ENCODE results near the gene DNASE1. TPM values are rescaled to one million over a fixed set of nuclear protein-coding genes. Genes with fewer than 3 reads are reported as not detected.

DNASE1 gene
- polyA plus RNA-seq, 1 donor from 2014 or later, result 47.8 TPM

DNA sequence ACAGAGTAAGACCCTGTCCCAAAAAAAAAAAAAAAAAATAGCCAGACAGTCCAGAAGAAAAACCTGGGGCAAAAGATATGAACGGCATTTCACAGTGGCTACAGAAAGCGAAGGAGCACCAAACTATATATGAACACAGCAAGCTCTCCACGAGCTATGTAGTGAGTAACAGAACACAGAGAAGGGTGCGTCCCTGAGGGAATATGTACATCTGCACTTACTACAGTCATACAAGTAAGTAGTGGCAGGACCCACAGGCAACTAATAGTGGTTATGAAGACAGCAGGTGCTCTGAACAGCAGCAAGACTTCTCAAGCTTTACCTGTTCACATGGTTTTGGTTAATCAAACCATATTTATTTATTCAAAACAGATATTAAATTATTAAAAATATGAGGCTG lies 47.0 kb downstream of the DNASE1 start:
- no peak overlapping the region for H2AFZ ChIP-seq (ENCODE audit: low read depth, low read length)
- TF ChIP-seq TAF1 (IDR thresholded peaks at IDR 0.05; ENCODE audit: low read depth), result no peak
- TF ChIP-seq RAD21 (conservative IDR thresholded peaks at IDR 0.05), result no peak
- TF ChIP-seq, protein P1, sequence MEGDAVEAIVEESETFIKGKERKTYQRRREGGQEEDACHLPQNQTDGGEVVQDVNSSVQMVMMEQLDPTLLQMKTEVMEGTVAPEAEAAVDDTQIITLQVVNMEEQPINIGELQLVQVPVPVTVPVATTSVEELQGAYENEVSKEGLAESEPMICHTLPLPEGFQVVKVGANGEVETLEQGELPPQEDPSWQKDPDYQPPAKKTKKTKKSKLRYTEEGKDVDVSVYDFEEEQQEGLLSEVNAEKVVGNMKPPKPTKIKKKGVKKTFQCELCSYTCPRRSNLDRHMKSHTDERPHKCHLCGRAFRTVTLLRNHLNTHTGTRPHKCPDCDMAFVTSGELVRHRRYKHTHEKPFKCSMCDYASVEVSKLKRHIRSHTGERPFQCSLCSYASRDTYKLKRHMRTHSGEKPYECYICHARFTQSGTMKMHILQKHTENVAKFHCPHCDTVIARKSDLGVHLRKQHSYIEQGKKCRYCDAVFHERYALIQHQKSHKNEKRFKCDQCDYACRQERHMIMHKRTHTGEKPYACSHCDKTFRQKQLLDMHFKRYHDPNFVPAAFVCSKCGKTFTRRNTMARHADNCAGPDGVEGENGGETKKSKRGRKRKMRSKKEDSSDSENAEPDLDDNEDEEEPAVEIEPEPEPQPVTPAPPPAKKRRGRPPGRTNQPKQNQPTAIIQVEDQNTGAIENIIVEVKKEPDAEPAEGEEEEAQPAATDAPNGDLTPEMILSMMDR (IDR thresholded peaks at IDR 0.05; ENCODE audit: poor library complexity, severe bottlenecking), result no peak
- no peak for TF ChIP-seq POLR2AphosphoS5 (IDR thresholded peaks at IDR 0.05)
- TF ChIP-seq SMC3 (conservative IDR thresholded peaks at IDR 0.05; ENCODE audit: poor library complexity), result no peak
- TF ChIP-seq EZH2 (IDR thresholded peaks at IDR 0.05; ENCODE audit: borderline replicate concordance, insufficient read depth, low read length, poor library complexity, severe bottlenecking), result no peak
- TF ChIP-seq, protein P2, sequence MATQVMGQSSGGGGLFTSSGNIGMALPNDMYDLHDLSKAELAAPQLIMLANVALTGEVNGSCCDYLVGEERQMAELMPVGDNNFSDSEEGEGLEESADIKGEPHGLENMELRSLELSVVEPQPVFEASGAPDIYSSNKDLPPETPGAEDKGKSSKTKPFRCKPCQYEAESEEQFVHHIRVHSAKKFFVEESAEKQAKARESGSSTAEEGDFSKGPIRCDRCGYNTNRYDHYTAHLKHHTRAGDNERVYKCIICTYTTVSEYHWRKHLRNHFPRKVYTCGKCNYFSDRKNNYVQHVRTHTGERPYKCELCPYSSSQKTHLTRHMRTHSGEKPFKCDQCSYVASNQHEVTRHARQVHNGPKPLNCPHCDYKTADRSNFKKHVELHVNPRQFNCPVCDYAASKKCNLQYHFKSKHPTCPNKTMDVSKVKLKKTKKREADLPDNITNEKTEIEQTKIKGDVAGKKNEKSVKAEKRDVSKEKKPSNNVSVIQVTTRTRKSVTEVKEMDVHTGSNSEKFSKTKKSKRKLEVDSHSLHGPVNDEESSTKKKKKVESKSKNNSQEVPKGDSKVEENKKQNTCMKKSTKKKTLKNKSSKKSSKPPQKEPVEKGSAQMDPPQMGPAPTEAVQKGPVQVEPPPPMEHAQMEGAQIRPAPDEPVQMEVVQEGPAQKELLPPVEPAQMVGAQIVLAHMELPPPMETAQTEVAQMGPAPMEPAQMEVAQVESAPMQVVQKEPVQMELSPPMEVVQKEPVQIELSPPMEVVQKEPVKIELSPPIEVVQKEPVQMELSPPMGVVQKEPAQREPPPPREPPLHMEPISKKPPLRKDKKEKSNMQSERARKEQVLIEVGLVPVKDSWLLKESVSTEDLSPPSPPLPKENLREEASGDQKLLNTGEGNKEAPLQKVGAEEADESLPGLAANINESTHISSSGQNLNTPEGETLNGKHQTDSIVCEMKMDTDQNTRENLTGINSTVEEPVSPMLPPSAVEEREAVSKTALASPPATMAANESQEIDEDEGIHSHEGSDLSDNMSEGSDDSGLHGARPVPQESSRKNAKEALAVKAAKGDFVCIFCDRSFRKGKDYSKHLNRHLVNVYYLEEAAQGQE (IDR thresholded peaks at IDR 0.05; ENCODE audit: borderline replicate concordance), result no peak

DNA sequence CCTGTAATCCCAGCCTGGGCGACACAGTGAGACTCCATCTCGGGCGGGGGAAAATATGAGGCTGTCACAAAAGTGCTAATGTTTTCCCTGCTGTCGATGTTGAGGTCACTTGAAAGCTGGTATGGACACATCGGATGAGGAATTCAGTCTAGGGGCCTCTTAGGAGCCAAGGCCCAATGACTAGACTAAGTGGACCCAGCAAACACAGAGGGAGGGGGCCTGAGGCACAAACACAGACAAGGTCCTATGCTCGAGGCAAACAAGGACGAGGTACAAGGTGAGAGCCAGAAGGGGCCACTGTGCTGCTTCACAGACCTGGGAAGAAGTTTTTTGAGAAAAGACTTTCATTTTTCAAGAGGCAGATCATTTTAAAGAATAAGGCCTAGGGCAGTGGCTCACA lies 47.6 kb downstream of the DNASE1 start:
- H3K9ac ChIP-seq (ENCODE audit: low read length), result no peak overlapping the region
- no peaks in the 10 kb centered on the region for H3K79me2 ChIP-seq (replicated peaks; ENCODE audit: insufficient read depth, low read length)

More for the DNA sequence above, 47.0 kb downstream of the DNASE1 start:
- Histone ChIP-seq H3K36me3 (ENCODE audit: insufficient read depth, low read length) (no peaks in the 10 kb centered on the region), H3K4me2 (ENCODE audit: low read length) (no peak overlapping the region), H3K9ac (ENCODE audit: low read length) (no peak overlapping the region), H3K9me2 (ENCODE audit: insufficient read depth, low read length) (no peaks in the 10 kb centered on the region), H3K9me3 (ENCODE audit: low read length) (no peaks in the 10 kb centered on the region), H3F3A (ENCODE audit: insufficient read depth, low read length, poor library complexity, severe bottlenecking) (no peaks in the 10 kb centered on the region), H3K27ac (ENCODE audit: low read length) (no peak overlapping the region), H3K27me3 (ENCODE audit: insufficient read depth, low read depth, low read length) (no peaks in the 10 kb centered on the region), H3K4me3 (ENCODE audit: low read length) (no peak overlapping the region), H4K20me1 (ENCODE audit: insufficient read depth) (no peaks in the 10 kb centered on the region), H3K79me2 (replicated peaks; ENCODE audit: insufficient read depth, low read length) (no peaks in the 10 kb centered on the region)

More for the DNA sequence above, 47.6 kb downstream of the DNASE1 start:
- Histone ChIP-seq H4K20me1 (ENCODE audit: insufficient read depth) (no peaks in the 10 kb centered on the region), H3K9me3 (ENCODE audit: low read length) (no peaks in the 10 kb centered on the region), H3K4me3 (ENCODE audit: low read length) (no peak overlapping the region), H3K36me3 (ENCODE audit: insufficient read depth, low read length) (no peaks in the 10 kb centered on the region), H2AFZ (ENCODE audit: low read depth, low read length) (no peak overlapping the region), H3K4me2 (ENCODE audit: low read length) (no peak overlapping the region), H3K9me2 (ENCODE audit: insufficient read depth, low read length) (no peaks in the 10 kb centered on the region), H3K27ac (ENCODE audit: low read length) (no peak overlapping the region), H3K27me3 (ENCODE audit: insufficient read depth, low read depth, low read length) (no peaks in the 10 kb centered on the region), H3F3A (ENCODE audit: insufficient read depth, low read length, poor library complexity, severe bottlenecking) (no peaks in the 10 kb centered on the region)
- TF ChIP-seq MXI1 (conservative IDR thresholded peaks at IDR 0.05; ENCODE audit: poor library complexity, severe bottlenecking) (no peak), POLR2AphosphoS5 (IDR thresholded peaks at IDR 0.05) (no peak), EP300 (conservative IDR thresholded peaks at IDR 0.05; ENCODE audit: poor library complexity, severe bottlenecking) (no peak), RAD21 (conservative IDR thresholded peaks at IDR 0.05) (no peak), SMC3 (conservative IDR thresholded peaks at IDR 0.05; ENCODE audit: poor library complexity) (no peak), TAF1 (IDR thresholded peaks at IDR 0.05; ENCODE audit: low read depth) (no peak), EZH2 (IDR thresholded peaks at IDR 0.05; ENCODE audit: borderline replicate concordance, insufficient read depth, low read length, poor library complexity, severe bottlenecking) (no peak)
- TF ChIP-seq, protein P2 (IDR thresholded peaks at IDR 0.05; ENCODE audit: borderline replicate concordance), result no peak
- TF ChIP-seq, protein P1 (IDR thresholded peaks at IDR 0.05; ENCODE audit: poor library complexity, severe bottlenecking), result no peak

Measured in neural cell (in vitro differentiated cells).